Measurements from ENCODE around the gene PFAS. TPM values are rescaled to one million over a fixed set of nuclear protein-coding genes. Genes with fewer than 3 reads are reported as not detected.

The PFAS gene
- total and polyA plus RNA-seq, 3 donors from 2014 or later: 17.6 to 40.5 (median 33.3) TPM

- no peak for TF ChIP-seq POLR2A (IDR thresholded peaks at IDR 0.05)
- TF ChIP-seq, protein P1, sequence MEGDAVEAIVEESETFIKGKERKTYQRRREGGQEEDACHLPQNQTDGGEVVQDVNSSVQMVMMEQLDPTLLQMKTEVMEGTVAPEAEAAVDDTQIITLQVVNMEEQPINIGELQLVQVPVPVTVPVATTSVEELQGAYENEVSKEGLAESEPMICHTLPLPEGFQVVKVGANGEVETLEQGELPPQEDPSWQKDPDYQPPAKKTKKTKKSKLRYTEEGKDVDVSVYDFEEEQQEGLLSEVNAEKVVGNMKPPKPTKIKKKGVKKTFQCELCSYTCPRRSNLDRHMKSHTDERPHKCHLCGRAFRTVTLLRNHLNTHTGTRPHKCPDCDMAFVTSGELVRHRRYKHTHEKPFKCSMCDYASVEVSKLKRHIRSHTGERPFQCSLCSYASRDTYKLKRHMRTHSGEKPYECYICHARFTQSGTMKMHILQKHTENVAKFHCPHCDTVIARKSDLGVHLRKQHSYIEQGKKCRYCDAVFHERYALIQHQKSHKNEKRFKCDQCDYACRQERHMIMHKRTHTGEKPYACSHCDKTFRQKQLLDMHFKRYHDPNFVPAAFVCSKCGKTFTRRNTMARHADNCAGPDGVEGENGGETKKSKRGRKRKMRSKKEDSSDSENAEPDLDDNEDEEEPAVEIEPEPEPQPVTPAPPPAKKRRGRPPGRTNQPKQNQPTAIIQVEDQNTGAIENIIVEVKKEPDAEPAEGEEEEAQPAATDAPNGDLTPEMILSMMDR (IDR thresholded peaks at IDR 0.05): no peak
These were observed 17.4 kb upstream of the PFAS start for GRCh38 chr17:8231701-8232100.

DNA sequence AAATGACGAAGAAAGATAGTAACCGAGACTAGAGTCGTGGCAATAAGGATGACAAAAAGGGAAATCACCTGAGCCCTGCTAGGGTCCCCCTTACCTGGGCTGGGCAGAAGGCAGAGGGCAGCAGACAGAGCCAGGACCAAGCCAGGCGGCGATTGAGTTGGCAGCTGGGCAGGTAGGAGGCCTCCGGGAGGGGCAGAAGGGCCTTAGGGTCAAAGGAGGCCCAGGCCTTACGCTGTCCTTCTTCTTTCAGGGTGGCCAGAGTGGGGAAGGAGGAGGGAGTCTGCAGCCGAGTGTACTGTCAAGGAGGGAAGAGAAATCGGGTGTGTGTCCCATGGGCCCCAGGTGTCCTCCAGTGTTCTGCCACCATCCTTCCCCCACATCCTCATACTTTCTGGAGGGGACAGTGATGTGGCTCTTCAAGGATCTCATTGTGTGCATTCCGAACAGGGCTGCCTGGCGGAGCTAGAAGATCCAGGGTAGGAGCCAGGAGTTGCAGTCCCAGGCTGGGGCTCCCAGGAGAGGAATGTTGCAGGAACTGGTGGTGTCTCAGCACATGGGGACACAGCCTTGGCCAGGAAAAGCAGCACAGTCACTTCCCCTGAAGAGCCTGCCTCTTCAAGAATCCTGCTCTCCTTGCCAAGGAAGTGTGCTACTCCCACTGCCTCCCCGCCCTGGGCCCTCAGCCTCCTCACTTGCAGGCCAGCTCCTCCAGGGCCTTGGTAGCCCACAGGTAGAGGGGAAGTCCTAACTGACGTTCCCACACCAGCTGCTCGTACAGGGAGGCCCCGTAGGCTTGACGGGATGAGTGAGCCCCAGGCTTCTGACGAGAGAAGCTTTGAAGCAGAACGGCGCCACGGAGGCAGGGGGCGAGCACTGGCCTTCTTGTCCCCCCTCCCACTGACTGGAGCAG is 14.5 kb upstream of the PFAS start:
- no peak overlapping the region for H3K27ac ChIP-seq
- intact Hi-C loops (cut with DNase I; ENCODE audit: low total_unique reads): no loop called here
- no peaks in the 10 kb centered on the region for H3K27me3 ChIP-seq
- TF ChIP-seq POLR2A (IDR thresholded peaks at IDR 0.05): no peak
- TF ChIP-seq, protein P1 (IDR thresholded peaks at IDR 0.05): no peak
- no peak overlapping the region for H3K4me3 ChIP-seq
- 90 to 92% methylated on average over 21 of the region's 21 CpGs for WGBS, 2 donors
- H3K9me3 ChIP-seq: no peaks in the 10 kb centered on the region
- no peak for DNase-seq
- H3K4me1 ChIP-seq: no peaks in the 10 kb centered on the region
- H3K36me3 ChIP-seq (ENCODE audit: low read depth, missing control alignments): no peaks in the 10 kb centered on the region

More at GRCh38 chr17:8231701-8232100, 17.4 kb upstream of the PFAS start:
- Histone ChIP-seq H3K4me1 (peaks cover 5% of the 10 kb centered on the region), H3K4me3 (no peak overlapping the region), H3K9me3 (no peaks in the 10 kb centered on the region), H3K27me3 (no peaks in the 10 kb centered on the region), H3K27ac (no peak overlapping the region), H3K36me3 (ENCODE audit: low read depth, missing control alignments) (no peaks in the 10 kb centered on the region)
- 95 to 100% methylated on average over 10 of the region's 10 CpGs for WGBS, 2 donors
- intact Hi-C loops (cut with DNase I; ENCODE audit: low total_unique reads): no loop called here
- no peak for DNase-seq

- DNase-seq: no peak
- Histone ChIP-seq H3K4me1 (no peaks in the 10 kb centered on the region), H3K36me3 (ENCODE audit: low read depth, missing control alignments) (no peaks in the 10 kb centered on the region), H3K4me3 (no peak overlapping the region), H3K9me3 (no peaks in the 10 kb centered on the region), H3K27ac (no peak overlapping the region), H3K27me3 (no peaks in the 10 kb centered on the region)
- intact Hi-C loops (cut with DNase I; ENCODE audit: low total_unique reads): no loop called here
- WGBS, 2 donors: 85 to 97% methylated on average over 7 of the region's 7 CpGs
- TF ChIP-seq, protein P1 (IDR thresholded peaks at IDR 0.05): no peak
- TF ChIP-seq POLR2A (IDR thresholded peaks at IDR 0.05): no peak
These were observed 13.4 kb upstream of the PFAS start for GRCh38 chr17:8235676-8236075.

- intact Hi-C loops (cut with DNase I; ENCODE audit: low total_unique reads): no loop called here
- H3K9me3 ChIP-seq: no peaks in the 10 kb centered on the region
- no peak overlapping the region for H3K4me3 ChIP-seq
- H3K36me3 ChIP-seq (ENCODE audit: low read depth, missing control alignments): no peaks in the 10 kb centered on the region
- DNase-seq: no peak
- no peak overlapping the region for H3K27ac ChIP-seq
- TF ChIP-seq, protein P1 (IDR thresholded peaks at IDR 0.05): no peak
- no peak for TF ChIP-seq POLR2A (IDR thresholded peaks at IDR 0.05)
- 92 to 97% methylated on average over 7 of the region's 7 CpGs for WGBS, 2 donors
- no peaks in the 10 kb centered on the region for H3K27me3 ChIP-seq
- H3K4me1 ChIP-seq: no peaks in the 10 kb centered on the region
These were observed 11.9 kb upstream of the PFAS start for GRCh38 chr17:8237175-8237574.
